AG04449 (cell line): ENCODE data around the gene SLC22A16.
"Not testable (repeated sequence)": the region's sequence is repeated elsewhere in the genome, so short reads cannot be mapped to it uniquely, and the experiment has no call there.

Experiments
- CTCF ChIA-PET: fragments of 350-600 bp; formaldehyde crosslinking; extraction: SDS; loops from one replicate; lab custom pipeline; 2021; ENCODE audit warnings: antibody characterized with exemption; lab: Yijun Ruan, JAX
- POLR2A ChIA-PET: fragments of 400-600, 350-600 bp; formaldehyde crosslinking; extraction: SDS; loops from one replicate; lab custom pipeline; 2020; ENCODE audit warnings: antibody characterized with exemption, inconsistent platforms; lab: Yijun Ruan, JAX
- DNase-seq: peaks from one replicate; pipeline ENCODE4 v3.0.0-alpha.2; 2010; ENCODE audit warnings: low read depth, low spot score
- H3K4me3 ChIP-seq: 2 replicates; pipeline ENCODE4 v1.5.1; 2011; ENCODE audit warnings: low read depth, mild to moderate bottlenecking, control low read depth, low read length
- TF ChIP-seq, protein P1 (sequence below): IDR thresholded peaks from one replicate; pipeline ENCODE4 v1.5.1; 2011; ENCODE audit warnings: mild to moderate bottlenecking, moderate library complexity, low read length, control low read depth, inconsistent platforms; ENCODE audit not compliant: insufficient read depth; ENCODE audit errors: missing control alignments

Gene SLC22A16

GRCh38 chr6:110520992-110521543, 44.7 kb upstream of the SLC22A16 start:
- TF ChIP-seq, protein P1, sequence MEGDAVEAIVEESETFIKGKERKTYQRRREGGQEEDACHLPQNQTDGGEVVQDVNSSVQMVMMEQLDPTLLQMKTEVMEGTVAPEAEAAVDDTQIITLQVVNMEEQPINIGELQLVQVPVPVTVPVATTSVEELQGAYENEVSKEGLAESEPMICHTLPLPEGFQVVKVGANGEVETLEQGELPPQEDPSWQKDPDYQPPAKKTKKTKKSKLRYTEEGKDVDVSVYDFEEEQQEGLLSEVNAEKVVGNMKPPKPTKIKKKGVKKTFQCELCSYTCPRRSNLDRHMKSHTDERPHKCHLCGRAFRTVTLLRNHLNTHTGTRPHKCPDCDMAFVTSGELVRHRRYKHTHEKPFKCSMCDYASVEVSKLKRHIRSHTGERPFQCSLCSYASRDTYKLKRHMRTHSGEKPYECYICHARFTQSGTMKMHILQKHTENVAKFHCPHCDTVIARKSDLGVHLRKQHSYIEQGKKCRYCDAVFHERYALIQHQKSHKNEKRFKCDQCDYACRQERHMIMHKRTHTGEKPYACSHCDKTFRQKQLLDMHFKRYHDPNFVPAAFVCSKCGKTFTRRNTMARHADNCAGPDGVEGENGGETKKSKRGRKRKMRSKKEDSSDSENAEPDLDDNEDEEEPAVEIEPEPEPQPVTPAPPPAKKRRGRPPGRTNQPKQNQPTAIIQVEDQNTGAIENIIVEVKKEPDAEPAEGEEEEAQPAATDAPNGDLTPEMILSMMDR, result no peak
- no peak for DNase-seq
- CTCF ChIA-PET, result no interaction called here
- POLR2A ChIA-PET, result no interaction called here
- no peak overlapping the region for H3K4me3 ChIP-seq

- H3K4me3 ChIP-seq, result no peak overlapping the region
- ChIA-PET POLR2A (no interaction called here), CTCF (interaction anchor here (1.0 to 1.4 kb wide), 2 partner anchors 8 to 491 kb away, joined by 5 to 10 read pairs; no protein-coding TSS in a partner anchor)
- DNase-seq, result no peak
- TF ChIP-seq, protein P1, result no peak
These were observed 44.0 kb upstream of the SLC22A16 start for GRCh38 chr6:110520209-110520965.

GRCh38 chr6:110517601-110518281, 41.3 kb upstream of the SLC22A16 start:
- ChIA-PET CTCF (interaction anchor here (0.9 to 1.9 kb wide), 5 partner anchors 10 to 482 kb away, joined by 3 to 11 read pairs (median 6); no protein-coding TSS in a partner anchor), POLR2A (no interaction called here)
- no peak overlapping the region for H3K4me3 ChIP-seq
- TF ChIP-seq, protein P1, result no peak
- no peak for DNase-seq

DNA sequence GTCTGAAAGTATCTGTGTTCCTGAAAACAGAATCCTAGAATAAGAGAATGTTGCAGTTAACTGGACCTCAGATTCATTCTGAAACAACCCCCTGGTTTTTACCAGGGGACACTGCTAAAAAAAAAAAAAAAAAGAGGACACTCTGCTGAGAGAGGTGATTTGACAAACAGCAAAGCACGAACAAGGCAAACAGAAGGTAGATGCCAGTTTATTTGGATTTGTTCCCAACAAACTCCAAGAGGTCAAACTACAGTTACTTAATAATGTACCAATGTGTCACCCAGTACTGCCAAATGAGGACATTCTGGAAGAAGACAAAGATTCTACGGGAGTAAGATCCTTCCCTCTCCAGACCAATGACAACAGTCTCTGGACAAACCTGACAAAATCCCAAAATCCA, 40.6 kb upstream of the SLC22A16 start:
- TF ChIP-seq, protein P1, result no peak
- no peak overlapping the region for H3K4me3 ChIP-seq
- ChIA-PET POLR2A (no interaction called here), CTCF (no interaction called here)
- DNase-seq, result no peak

- CTCF ChIA-PET, result interaction anchor here (1.4 kb wide), 1 partner anchor 13 kb away, joined by 6 read pairs; no protein-coding TSS in a partner anchor
- POLR2A ChIA-PET, result no interaction called here
- no peak for DNase-seq
- TF ChIP-seq, protein P1, result no peak
- no peak overlapping the region for H3K4me3 ChIP-seq
These were observed 38.4 kb upstream of the SLC22A16 start for GRCh38 chr6:110514818-110515217.

- no peak for DNase-seq
- TF ChIP-seq, protein P1, result no peak
- POLR2A ChIA-PET, result no interaction called here
- H3K4me3 ChIP-seq, result no peak overlapping the region
- CTCF ChIA-PET, result no interaction called here
These were observed 36.6 kb upstream of the SLC22A16 start for GRCh38 chr6:110512991-110513390.

GRCh38 chr6:110512549-110512948, 36.1 kb upstream of the SLC22A16 start:
- CTCF ChIA-PET, H3K4me3 ChIP-seq, DNase-seq, POLR2A ChIA-PET: not testable (repeated sequence)
